ENCODE results near the gene CD36.
A peak's percentile ranks its signal among the peaks of the same experiment; 100 is the strongest.

The CD36 gene

GRCh38 chr7:80699045-80699638, 60.7 kb downstream of the CD36 start:
- peak; percentile 58 for TF ChIP-seq CTCF (IDR thresholded peaks at IDR 0.05; ENCODE audit: extremely low read depth, insufficient read depth, missing control alignments)
- peak; percentile 13 for DNase-seq (ENCODE audit: low spot score)
- in situ Hi-C loops (cut with MboI; ENCODE audit: low pct_unique_long_range_greater_than_20kb, low sequenced_read_pairs, unreplicated experiment): loop anchor here (25.0 kb wide), 1 partner anchor 763 kb away; no protein-coding TSS in a partner anchor

- DNase-seq (ENCODE audit: low spot score): no peak
- TF ChIP-seq CTCF (IDR thresholded peaks at IDR 0.05; ENCODE audit: extremely low read depth, insufficient read depth, missing control alignments): no peak
- in situ Hi-C loops (cut with MboI; ENCODE audit: low pct_unique_long_range_greater_than_20kb, low sequenced_read_pairs, unreplicated experiment): loop anchor here (25.0 kb wide), 1 partner anchor 763 kb away; no protein-coding TSS in a partner anchor
Observed at GRCh38 chr7:80699721-80700256, 61.3 kb downstream of the CD36 start.

GRCh38 chr7:80703272-80703671, 64.8 kb downstream of the CD36 start:
- no peak for DNase-seq (ENCODE audit: low spot score)
- in situ Hi-C loops (cut with MboI; ENCODE audit: low pct_unique_long_range_greater_than_20kb, low sequenced_read_pairs, unreplicated experiment): no loop called here
- TF ChIP-seq CTCF (IDR thresholded peaks at IDR 0.05; ENCODE audit: extremely low read depth, insufficient read depth, missing control alignments): no peak

GRCh38 chr7:80705130-80705781, 66.8 kb downstream of the CD36 start:
- in situ Hi-C loops (cut with MboI; ENCODE audit: low pct_unique_long_range_greater_than_20kb, low sequenced_read_pairs, unreplicated experiment): no loop called here
- DNase-seq (ENCODE audit: low spot score): no peak
- no peak for TF ChIP-seq CTCF (IDR thresholded peaks at IDR 0.05; ENCODE audit: extremely low read depth, insufficient read depth, missing control alignments)

- in situ Hi-C loops (cut with MboI; ENCODE audit: low pct_unique_long_range_greater_than_20kb, low sequenced_read_pairs, unreplicated experiment): no loop called here
Observed at GRCh38 chr7:80707318-80707717, 68.9 kb downstream of the CD36 start.

GRCh38 chr7:80708123-80708522, 69.7 kb downstream of the CD36 start:
- in situ Hi-C loops (cut with MboI; ENCODE audit: low pct_unique_long_range_greater_than_20kb, low sequenced_read_pairs, unreplicated experiment): no loop called here
- TF ChIP-seq CTCF (IDR thresholded peaks at IDR 0.05; ENCODE audit: extremely low read depth, insufficient read depth, missing control alignments): no peak
- no peak for DNase-seq (ENCODE audit: low spot score)

More at GRCh38 chr7:80707318-80707717, 68.9 kb downstream of the CD36 start:
- TF ChIP-seq CTCF (IDR thresholded peaks at IDR 0.05; ENCODE audit: extremely low read depth, insufficient read depth, missing control alignments): no peak
- no peak for DNase-seq (ENCODE audit: low spot score)
